ENCODE data around the gene SLC2A13. TPM values are rescaled to one million over a fixed set of nuclear protein-coding genes. Genes with fewer than 3 reads are reported as not detected.
A peak's percentile ranks its signal among the peaks of the same experiment; 100 is the strongest.

SLC2A13 gene
- polyA plus RNA-seq, 1 donor (not counting 4 experiments of a cell fraction or from before 2014, with no cell fraction given), result 1.1 TPM

GRCh38 chr12:39771456-39771855, 334.4 kb downstream of the SLC2A13 start:
- peaks cover 3% of the 10 kb centered on the region for H3K4me1 ChIP-seq (ENCODE audit: control insufficient read depth, extremely low read depth, insufficient read depth, low read length)
- H3K4me3 ChIP-seq (ENCODE audit: control insufficient read depth in 2 of 3, extremely low read depth in 1 of 3, insufficient read depth in 2 of 3, low read depth in 1 of 3, low read length in 3 of 3), result no peak overlapping the region
- H3K27ac ChIP-seq (ENCODE audit: control insufficient read depth, insufficient read depth, low read length), result no peak overlapping the region
- FAIRE-seq (peak; percentile 65), DNase-seq (ENCODE audit: low read depth, low spot score) (no peak)
- H3K9me1 ChIP-seq (ENCODE audit: control insufficient read depth, extremely low read depth, insufficient read depth, low read length), result no peaks in the 10 kb centered on the region
- dilution Hi-C loops (cut with MboI; ENCODE audit: extremely low pct_ligation_motif_present, low sequenced_read_pairs), result no loop called here
- no peaks in the 10 kb centered on the region for H3K27me3 ChIP-seq (ENCODE audit: control insufficient read depth, extremely low read depth, insufficient read depth, low read length)
- H3K4me2 ChIP-seq (ENCODE audit: control insufficient read depth, extremely low read depth, insufficient read depth, low read depth, low read length), result no peak overlapping the region
- H3K9ac ChIP-seq (ENCODE audit: control insufficient read depth, extremely low read depth, insufficient read depth, low read length), result no peak overlapping the region
- no peaks in the 10 kb centered on the region for H3K36me3 ChIP-seq (ENCODE audit: control insufficient read depth in 2 of 2, extremely low read depth in 1 of 2, insufficient read depth in 2 of 2, low read length in 2 of 2)
- no peaks in the 10 kb centered on the region for H3K9me3 ChIP-seq (ENCODE audit: control insufficient read depth, low read depth, low read length)
- no peaks in the 10 kb centered on the region for H3K79me2 ChIP-seq (ENCODE audit: control insufficient read depth, insufficient read depth, low read length)
- TF ChIP-seq EZH2 (IDR thresholded peaks at IDR 0.05; ENCODE audit: low read length) (no peak), CTCF (optimal IDR thresholded peaks at IDR 0.05 in 1 of 3, IDR thresholded peaks at IDR 0.05 in 1 of 3, conservative IDR thresholded peaks at IDR 0.05 in 1 of 3; ENCODE audit: extremely low read depth in 1 of 3, insufficient read depth in 2 of 3, low read length in 3 of 3) (no peak)
- H2AFZ ChIP-seq (ENCODE audit: control insufficient read depth, low read length), result no peak overlapping the region
- no peaks in the 10 kb centered on the region for H4K20me1 ChIP-seq (ENCODE audit: control insufficient read depth, extremely low read depth, insufficient read depth, low read length)

- no peaks in the 10 kb centered on the region for H3K9me3 ChIP-seq (ENCODE audit: control insufficient read depth, low read depth, low read length)
- no peak overlapping the region for H3K4me3 ChIP-seq (ENCODE audit: control insufficient read depth in 2 of 3, extremely low read depth in 1 of 3, insufficient read depth in 2 of 3, low read depth in 1 of 3, low read length in 3 of 3)
- no peaks in the 10 kb centered on the region for H3K9me1 ChIP-seq (ENCODE audit: control insufficient read depth, extremely low read depth, insufficient read depth, low read length)
- FAIRE-seq, result no peak
- no peaks in the 10 kb centered on the region for H3K79me2 ChIP-seq (ENCODE audit: control insufficient read depth, insufficient read depth, low read length)
- no peak for DNase-seq (ENCODE audit: low read depth, low spot score)
- no peaks in the 10 kb centered on the region for H4K20me1 ChIP-seq (ENCODE audit: control insufficient read depth, extremely low read depth, insufficient read depth, low read length)
- no peak overlapping the region for H3K27ac ChIP-seq (ENCODE audit: control insufficient read depth, insufficient read depth, low read length)
- no peak overlapping the region for H3K4me2 ChIP-seq (ENCODE audit: control insufficient read depth, extremely low read depth, insufficient read depth, low read depth, low read length)
- H2AFZ ChIP-seq (ENCODE audit: control insufficient read depth, low read length), result no peak overlapping the region
- H3K4me1 ChIP-seq (ENCODE audit: control insufficient read depth, extremely low read depth, insufficient read depth, low read length), result no peaks in the 10 kb centered on the region
- dilution Hi-C loops (cut with MboI; ENCODE audit: extremely low pct_ligation_motif_present, low sequenced_read_pairs), result no loop called here
- H3K27me3 ChIP-seq (ENCODE audit: control insufficient read depth, extremely low read depth, insufficient read depth, low read length), result no peaks in the 10 kb centered on the region
- no peak overlapping the region for H3K9ac ChIP-seq (ENCODE audit: control insufficient read depth, extremely low read depth, insufficient read depth, low read length)
- no peaks in the 10 kb centered on the region for H3K36me3 ChIP-seq (ENCODE audit: control insufficient read depth in 2 of 2, extremely low read depth in 1 of 2, insufficient read depth in 2 of 2, low read length in 2 of 2)
- TF ChIP-seq EZH2 (IDR thresholded peaks at IDR 0.05; ENCODE audit: low read length) (no peak), CTCF (optimal IDR thresholded peaks at IDR 0.05 in 1 of 3, IDR thresholded peaks at IDR 0.05 in 1 of 3, conservative IDR thresholded peaks at IDR 0.05 in 1 of 3; ENCODE audit: extremely low read depth in 1 of 3, insufficient read depth in 2 of 3, low read length in 3 of 3) (peak in 2 of 3 experiments; percentile 55 to 81)
Measured at GRCh38 chr12:39764944-39765560, 340.8 kb downstream of the SLC2A13 start.

Data from keratinocyte (primary cell).